HG03097 (cell line): ENCODE measurements around the gene SDR9C7.
"Not testable (repeated sequence)": the region's sequence is repeated elsewhere in the genome, so short reads cannot be mapped to it uniquely, and the experiment has no call there.

Source experiments
- ATAC-seq: cut with Tn5 transposase; IDR thresholded peaks from one replicate; pipeline ENCODE4 v1.9.1; 2021; ENCODE audit not compliant: unreplicated experiment, low FRiP score

The SDR9C7 gene

DNA sequence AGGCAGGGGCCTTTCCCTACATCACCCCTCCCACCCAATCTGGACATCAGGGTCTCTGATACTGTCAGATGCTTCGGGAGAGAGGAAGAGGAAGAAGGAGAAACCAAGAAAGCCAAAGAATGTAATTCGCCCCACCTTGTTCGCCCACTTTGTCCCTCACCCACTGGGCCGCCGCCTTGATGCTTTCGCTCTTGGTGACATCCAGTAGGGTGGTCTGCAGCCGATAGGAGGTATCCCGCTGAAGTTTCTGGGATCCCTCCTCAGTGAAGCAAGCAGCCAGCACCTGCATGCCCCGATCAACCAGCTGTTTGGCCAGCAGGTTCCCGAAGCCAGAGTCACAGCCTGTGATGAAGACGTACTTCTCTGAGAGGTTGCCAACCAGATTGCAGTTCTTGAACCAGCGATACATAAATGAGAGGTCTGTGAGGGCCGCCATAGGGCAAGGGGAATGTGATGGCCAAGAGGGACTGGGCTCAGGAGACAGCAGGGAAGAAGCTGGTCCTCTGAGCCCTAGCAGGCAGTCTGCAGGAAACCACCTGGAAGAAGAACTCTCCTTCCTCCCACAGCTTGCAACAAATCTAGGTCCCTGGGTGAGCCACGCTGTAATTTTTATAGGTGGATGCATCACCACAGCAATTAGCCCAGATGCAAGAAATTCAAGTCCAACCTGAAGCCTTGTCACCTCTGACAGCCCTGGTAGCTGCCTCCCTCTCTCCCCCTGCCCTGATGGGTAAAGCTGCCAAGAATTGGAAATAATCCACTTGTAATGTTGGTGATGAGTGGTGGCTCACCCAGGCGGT lies at the start of gene SDR9C7:
Gene SDR9C7 (minus strand): TSS at position 583 of the 800 bp plus-strand sequence. CDS start 147 bp downstream, at position 436.
- no peak for ATAC-seq

DNA sequence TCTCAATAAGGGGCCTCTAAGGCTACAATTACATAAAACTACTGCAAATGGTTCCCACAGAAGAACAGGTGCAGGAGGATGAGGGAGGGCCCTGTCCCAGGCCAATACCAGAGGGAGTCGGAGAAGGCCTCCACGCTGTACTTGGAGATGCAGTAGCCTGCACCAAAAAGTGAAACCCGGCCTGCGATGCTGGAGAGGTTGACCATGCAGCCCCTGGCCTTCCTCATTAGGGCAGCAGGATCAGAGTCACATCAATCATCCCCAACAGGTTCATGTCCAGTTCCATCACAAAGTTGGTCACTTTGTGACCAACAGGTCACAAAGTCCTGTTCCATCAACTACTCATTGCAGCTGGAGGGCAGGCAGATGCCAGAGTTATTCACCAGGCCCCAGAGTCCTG lies 49.2 kb upstream of the SDR9C7 start:
- no peak for ATAC-seq

DNA sequence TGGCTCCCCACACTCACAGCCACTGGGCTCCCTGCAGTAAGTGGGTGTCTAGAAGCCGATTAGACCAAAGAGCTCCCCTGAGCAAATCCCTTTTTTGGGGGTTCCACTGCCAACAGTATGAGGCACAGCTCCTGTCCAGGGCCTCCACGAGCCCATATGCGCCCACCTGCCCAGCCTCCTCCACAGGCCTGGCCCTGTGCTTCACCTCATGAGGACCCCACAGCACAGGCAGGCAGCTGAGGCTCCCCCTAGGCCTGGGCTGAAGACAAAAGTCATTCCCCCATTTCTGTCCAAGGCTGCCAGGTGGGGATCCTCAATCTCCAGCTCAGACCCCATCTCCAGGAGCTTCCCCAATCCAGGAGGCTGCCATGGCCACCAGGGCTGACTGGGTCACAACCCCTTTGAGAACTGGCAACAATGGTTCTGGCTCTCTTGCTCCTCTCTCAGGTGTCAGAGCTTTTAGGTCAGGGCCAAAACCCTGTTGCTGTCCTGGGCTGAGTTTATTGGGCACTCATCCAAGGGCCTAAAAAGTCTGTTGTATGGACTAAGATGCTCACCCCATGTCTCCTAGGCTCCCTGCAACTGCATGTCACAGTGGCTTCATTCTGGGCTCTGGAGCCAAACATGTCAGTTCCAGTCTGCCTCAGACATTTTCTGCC lies 48.5 kb upstream of the SDR9C7 start:
- ATAC-seq, result not testable (repeated sequence)

DNA sequence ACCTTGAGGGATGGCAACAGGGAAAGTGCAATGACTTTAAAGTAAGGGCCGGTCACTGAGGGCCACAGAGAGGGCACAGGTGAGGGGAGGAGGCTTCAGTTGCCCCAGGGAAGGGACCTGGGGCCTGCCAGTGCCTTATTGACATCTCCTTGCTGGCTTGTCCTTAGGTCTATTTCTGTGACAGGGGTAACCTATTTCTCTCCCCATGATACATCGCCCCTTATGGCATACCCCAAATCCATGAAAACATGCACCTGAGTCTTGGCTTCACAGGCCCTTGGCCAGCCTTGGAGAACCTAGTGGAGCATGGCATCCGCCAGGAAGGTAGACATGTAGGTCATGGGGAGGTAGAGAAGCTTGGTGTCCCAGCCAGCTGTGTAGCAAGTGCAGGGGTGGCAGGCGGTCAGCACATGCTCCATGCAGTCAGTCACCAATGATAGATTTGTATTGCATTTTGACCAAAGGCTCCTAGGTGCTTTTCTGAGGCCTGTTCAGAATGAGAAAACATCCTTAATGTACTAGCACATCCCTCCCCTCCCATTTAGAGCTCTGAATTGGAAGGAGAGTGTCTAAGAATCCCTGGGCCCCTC lies 46.8 kb upstream of the SDR9C7 start:
- ATAC-seq, result no peak

DNA sequence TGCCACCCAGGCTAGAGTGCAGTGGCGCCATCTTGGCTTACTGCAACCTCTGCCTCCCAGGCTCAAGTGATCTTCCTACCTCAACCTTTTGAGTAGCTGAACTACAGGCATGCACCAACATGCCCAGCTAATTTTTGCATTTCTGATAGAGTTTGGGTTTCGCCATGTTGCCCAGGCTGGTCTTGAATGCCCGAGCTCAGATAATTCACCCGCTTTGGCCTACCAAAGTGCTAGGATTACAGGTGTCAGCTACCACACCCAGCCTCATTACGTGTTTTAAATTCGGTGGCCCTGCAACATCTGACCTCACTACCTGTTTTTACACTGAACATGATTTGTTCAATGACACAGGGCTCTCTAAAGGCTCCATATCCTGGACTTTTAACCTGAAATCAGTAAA lies 46.1 kb upstream of the SDR9C7 start:
- no peak for ATAC-seq

DNA sequence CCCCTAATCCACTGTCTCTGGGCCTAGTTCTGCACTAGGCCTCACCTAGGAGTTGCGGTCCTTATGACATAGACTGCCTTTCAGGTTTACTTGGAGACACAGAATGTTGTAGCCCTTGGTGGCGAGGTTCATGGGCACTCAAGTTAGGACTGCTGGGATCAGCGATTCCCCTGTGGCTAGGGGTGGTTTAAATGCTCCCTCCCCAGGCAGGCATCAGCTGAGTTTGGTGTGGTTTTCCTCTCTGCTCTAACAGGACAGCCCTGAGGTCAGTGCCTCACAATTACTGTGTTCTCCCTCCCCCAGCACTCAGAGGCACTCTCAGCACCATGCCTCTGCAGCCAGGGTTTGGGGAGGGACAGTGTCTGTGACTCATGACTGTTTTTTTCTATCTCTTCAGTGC lies 45.4 kb upstream of the SDR9C7 start:
- ATAC-seq, result no peak

DNA sequence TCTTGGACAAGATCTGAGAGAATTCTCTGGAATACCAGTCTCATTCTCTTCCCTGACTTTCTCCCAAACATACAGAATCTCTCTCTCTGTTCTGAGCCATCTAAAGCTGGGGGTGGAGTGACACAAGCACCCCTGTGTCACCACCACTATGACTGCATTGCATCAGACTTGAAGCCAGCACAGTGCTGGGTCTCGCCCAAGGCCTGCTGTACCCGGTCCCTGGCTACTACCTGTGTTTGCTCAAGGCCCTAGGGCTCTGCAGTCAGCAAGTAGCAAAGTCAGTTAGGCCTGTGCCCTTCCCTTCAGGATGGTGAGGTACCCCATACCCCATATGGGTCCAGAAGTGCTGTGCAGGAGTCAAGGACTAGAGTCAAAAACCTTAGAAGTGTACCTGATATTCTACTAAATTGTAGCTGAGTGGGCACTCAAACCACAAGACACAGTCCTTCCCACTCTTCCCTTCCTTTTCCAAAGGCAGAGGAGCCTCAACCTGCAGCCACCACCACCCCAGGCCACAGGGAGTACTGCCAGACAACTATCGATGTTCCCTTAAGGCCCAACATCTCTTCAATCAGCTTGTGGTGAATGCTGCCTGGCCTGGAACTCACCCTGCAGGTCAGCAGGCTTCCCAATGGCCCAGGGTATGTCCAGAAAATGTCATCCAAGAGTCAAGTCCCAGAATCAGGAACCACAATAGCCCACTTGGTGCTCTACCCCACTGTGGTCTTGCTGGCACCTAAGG lies 44.4 kb upstream of the SDR9C7 start:
- ATAC-seq, result no peak

DNA sequence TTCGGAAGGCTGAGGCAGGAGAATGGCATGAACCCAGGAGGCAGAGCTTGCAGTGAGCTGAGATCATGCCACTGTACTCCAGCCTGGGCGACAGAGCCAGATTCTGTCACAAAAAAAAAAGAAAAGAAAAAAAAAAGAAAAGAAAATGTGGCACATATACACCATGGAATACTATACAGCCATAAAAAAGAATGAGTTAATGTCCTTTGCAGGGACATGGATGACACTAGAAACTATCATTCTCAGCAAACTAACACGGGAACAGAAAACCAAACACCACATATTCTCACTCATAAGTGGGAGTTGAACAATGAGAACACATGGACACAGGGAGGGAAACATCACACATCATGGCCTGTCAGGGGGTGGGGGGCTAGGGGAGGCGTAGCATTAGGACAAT lies 43.2 kb upstream of the SDR9C7 start:
- not testable (repeated sequence) for ATAC-seq

DNA sequence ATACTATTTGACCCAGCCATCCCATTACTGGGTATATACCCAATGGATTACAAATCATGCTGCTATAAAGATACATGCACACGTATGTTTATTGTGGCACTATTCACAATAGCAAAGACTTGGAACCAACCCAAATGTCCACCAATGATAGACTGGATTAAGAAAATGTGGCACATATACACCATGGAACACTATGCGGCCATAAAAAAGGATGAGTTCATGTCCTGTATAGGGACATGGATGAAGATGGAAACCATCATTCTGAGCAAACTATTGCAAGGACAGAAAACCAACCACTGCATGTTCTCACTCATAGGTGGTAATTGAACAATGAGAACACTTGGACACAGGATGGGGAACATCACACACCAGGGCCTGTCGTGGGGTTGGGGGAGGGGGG lies 40.0 kb upstream of the SDR9C7 start:
- not testable (repeated sequence) for ATAC-seq

DNA sequence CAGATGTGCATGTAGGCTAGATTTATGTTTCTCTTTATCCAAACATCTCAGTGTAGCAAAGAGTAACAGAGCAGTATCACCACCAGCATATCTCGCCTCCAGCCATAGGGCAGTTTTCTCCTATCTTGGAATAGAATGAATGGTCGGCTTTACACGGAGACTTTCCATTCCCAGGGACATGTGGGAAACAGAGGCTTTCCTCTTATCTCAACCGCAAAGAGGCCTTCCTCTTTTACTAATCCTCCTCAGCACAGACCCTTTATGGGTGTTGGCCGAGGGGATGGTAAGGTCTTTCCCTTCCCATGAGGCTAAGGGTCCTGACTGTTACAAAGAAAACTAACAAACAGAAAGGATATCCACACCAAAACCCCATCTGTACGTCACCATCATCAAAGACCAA lies 34.7 kb upstream of the SDR9C7 start:
- ATAC-seq, result not testable (repeated sequence)

DNA sequence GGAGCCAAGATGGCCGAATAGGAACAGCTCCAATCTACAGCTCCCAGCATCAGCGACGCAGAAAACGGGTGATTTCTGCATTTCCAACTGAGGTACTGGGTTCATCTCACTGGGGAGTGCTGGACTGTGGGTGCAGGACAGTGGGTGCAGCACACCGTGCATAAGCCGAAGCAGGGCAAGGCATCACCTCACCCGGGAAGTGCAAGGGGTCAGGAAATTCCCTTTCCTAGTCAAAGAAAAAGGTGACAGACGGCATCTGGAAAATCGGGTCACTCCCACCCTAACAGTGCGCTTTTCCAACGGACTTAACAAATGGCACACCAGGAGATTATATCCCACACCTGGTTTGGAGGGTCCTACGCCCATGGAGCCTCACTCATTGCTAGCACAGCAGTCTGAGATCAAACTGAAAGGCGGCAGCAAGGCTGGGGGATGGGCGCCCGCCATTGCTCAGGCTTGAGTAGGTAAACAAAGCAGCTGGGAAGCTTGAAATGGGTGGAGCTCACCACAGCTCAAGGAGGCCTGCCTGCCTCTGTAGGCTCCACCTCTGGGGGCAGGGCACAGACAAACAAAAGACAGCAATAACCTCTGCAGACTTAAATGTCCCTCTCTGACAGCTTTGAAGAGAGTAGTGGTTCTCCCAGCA lies 31.9 kb upstream of the SDR9C7 start:
- ATAC-seq, result not testable (repeated sequence)

DNA sequence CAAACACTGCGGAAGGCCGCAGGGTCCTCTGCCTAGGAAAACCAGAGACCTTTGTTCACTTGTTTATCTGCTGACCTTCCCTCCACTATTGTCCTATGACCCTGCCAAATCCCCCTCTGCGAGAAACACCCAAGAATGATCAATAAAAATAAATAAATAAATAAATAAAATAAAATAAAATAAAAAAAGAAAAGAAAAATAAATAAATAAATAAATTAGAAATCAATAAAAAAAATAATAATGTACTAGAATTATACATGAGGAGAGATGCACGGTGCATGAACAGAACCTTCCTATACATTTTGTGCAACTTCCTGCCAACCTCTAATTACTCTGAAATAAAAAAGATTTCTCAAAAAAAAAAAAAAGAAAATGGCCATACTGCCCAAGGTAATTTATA lies 30.9 kb upstream of the SDR9C7 start:
- not testable (repeated sequence) for ATAC-seq

DNA sequence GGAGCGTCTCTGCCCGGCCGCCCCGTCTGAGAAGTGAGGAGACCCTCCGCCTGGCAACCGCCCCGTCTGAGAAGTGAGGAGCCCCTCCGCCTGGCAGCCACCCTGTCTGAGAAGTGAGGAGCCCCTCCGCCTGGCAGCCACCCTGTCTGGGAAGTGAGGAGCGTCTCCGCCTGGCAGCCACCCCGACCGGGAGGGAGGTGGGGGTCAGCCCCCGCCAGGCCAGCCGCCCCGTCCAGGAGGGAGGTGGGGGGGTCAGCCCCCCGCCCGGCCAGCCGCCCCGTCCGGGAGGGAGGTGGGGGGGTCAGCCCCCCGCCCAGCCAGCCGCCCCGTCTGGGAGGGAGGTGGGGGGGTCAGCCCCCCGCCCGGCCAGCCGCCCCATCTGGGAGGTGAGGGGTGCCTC lies 29.3 kb upstream of the SDR9C7 start:
- ATAC-seq, result not testable (repeated sequence)

DNA sequence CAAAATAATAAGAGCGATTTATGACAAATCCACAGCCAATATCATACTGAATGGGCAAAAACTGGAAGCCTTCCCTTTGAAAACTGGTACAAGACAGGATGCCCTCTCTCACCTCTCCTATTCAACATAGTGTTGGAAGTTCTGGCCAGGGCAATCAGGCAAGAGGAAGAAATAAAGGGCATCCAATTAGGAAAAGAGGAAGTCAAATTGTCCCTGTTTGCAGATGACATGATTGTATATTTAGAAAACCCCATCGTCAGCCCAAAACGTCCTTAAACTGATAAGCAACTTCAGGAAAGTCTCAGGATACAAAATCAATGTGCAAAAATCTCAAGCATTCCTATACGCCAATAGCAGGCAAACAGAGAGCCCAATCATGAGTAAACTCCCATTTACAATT lies 28.0 kb upstream of the SDR9C7 start:
- ATAC-seq, result not testable (repeated sequence)

DNA sequence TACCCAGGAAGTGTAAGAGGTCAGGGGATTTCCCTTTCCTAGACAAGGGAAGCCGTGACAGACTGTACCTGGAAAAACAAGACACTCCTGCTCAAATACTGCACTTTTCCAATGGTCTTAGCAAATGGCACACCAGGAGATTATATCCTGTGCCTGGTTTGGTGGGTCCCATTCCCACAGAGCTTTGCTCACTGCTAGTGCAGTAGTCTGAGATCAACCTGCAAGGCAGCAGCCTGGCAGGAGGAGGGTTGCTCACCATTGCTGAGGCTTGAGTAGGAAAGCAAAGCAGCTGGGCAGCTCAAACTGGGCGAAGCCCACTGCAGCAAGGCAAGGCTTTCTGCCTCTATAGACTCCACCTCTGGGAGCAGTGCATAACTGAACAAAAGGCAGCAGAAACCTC lies 24.2 kb upstream of the SDR9C7 start:
- no peak for ATAC-seq

DNA sequence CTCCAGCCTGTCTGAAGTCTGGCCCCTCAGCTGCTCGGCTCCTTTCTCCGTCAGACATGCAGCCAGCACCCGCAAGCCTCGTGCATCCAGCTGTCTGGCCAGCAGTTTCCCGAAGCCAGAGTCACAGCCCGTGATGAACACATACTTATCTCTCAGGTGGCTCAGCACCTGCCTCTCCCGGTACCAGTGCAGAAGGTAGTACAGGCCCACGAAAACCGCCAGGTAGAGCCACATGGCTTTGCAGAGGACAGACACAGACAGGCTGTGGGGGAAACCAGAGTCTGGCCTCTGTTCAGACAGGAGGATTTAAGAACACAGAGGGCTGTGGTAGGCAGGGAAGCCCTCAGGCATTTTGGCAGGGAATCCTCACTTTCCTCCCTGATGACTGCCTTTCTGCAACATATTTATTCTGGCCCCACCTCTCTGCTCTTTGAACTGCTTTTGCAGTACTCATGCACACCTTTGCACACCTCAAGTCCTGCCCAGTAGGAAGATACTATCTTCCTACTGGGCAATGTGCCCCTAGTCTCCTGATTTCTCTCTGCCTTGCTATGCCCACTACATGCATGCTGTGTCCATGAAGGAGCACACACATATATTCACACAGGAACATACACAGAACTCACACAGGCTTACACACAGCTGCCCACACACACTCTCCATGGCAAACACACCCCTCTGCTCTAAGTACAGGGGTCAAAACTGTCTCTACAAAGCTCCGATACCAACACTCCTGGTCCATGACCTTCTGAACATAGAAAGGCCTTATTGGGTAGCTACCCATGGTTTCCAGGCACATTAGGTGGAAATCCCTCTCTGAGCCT lies 23.2 kb upstream of the SDR9C7 start, which contains the start of gene RDH16:
Gene RDH16 (minus strand): TSS at position 380 of the 824 bp plus-strand sequence. CDS start 146 bp downstream, at position 234.
- no peak for ATAC-seq

DNA sequence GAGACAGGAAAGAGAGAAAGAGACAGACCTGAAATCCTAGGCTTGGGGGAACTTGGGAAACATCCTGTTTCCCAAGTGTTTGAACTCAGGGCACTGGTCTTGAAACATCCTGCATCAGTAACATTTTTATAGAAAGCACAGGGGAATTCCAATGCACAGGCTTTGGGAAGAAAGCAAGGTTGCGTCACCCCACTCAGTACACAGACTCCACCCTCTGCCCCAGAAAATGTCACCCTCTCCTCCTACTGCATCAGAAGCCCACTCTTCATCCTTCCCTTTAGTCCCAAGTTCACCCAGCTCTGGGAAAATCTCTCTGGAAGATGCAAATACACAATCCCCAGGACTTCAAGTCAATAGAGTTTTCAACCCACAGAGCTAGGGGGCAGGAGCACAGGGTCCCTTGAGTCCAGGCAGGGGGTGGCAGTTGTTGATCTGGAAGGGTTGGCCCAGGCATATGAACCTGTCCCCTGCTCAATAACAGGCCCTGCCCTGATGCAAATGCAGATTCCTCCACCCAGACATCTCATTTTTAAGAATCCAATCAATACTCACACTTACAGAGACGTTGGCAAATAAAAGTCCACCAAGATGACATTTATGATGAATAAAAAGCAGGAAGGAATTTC lies 21.5 kb upstream of the SDR9C7 start:
- ATAC-seq, result no peak

DNA sequence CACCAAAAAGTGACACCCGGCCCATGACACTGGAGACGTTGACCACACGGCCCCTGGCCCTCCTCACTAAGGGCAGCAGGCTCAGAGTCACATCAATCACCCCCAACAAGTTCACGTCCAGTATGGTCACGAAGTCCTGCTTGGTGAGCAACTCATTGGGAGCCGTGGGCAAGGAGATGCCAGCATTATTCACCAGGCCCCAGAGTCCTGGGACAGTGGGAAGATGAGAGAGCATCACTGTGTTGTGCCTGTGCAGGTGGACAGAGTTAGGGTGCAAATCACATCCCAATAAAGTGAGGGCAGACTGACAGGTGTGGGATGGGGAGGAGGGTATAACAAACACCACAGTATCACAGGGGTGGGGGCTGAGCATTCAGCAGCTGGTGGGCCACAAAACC lies 20.7 kb upstream of the SDR9C7 start:
- ATAC-seq, result no peak
